ENCODE data around the gene MAML3.

Gene MAML3

GRCh38 chr4:139853309-139853708, 300.7 kb downstream of the MAML3 start:
- no peak for DNase-seq

GRCh38 chr4:139852612-139853269, 301.2 kb downstream of the MAML3 start:
- no peak for DNase-seq

GRCh38 chr4:139851639-139852038, 302.3 kb downstream of the MAML3 start:
- DNase-seq = no peak

GRCh38 chr4:139851133-139851532, 302.9 kb downstream of the MAML3 start:
- no peak for DNase-seq

GRCh38 chr4:139849219-139849618, 304.8 kb downstream of the MAML3 start:
- no peak for DNase-seq

- no peak for DNase-seq
Observed at GRCh38 chr4:139848028-139848427, 306.0 kb downstream of the MAML3 start.

- no peak for DNase-seq
Observed at GRCh38 chr4:139847602-139848001, 306.4 kb downstream of the MAML3 start.

- DNase-seq = no peak
Observed at GRCh38 chr4:139846766-139847165, 307.2 kb downstream of the MAML3 start.

GRCh38 chr4:139845453-139846093, 308.4 kb downstream of the MAML3 start:
- DNase-seq = no peak

- DNase-seq = no peak
Observed at GRCh38 chr4:139844459-139845036, 309.4 kb downstream of the MAML3 start.

- DNase-seq = no peak
Observed at GRCh38 chr4:139844057-139844456, 309.9 kb downstream of the MAML3 start.

GRCh38 chr4:139843641-139844040, 310.3 kb downstream of the MAML3 start:
- DNase-seq = no peak

GRCh38 chr4:139841464-139842195, 312.4 kb downstream of the MAML3 start:
- no peak for DNase-seq

- DNase-seq = no peak
Observed at GRCh38 chr4:139840773-139841172, 313.2 kb downstream of the MAML3 start.

- DNase-seq = no peak
Observed at GRCh38 chr4:139839403-139840031, 314.5 kb downstream of the MAML3 start.

GRCh38 chr4:139838811-139839210, 315.2 kb downstream of the MAML3 start:
- no peak for DNase-seq

GRCh38 chr4:139834981-139835391, 319.0 kb downstream of the MAML3 start:
- DNase-seq = no peak

GRCh38 chr4:139834226-139834662, 319.7 kb downstream of the MAML3 start:
- no peak for DNase-seq

GRCh38 chr4:139833151-139833910, 320.7 kb downstream of the MAML3 start:
- DNase-seq = no peak

GRCh38 chr4:139828966-139829664, 324.9 kb downstream of the MAML3 start:
- no peak for DNase-seq

GRCh38 chr4:139826426-139826825, 327.6 kb downstream of the MAML3 start:
- DNase-seq = no peak

GRCh38 chr4:139825523-139826014, 328.4 kb downstream of the MAML3 start:
- no peak for DNase-seq
